Kidney (tissue), 14 donors: ENCODE results near the gene CNNM4. TPM values are rescaled to one million over a fixed set of nuclear protein-coding genes. Genes with fewer than 3 reads are reported as not detected.

Experiments used
- DNase-seq, 5 donors: peaks; one replicate each; pipeline ENCODE4 v3.0.0-alpha.2; 2013 to 2020
- FAIRE-seq: peaks from 2 replicates; lab custom pipeline; 2012; peaks lifted over from hg19 to GRCh38; lab: Jason Lieb, UNC
- H3K27ac ChIP-seq, 2 donors: one replicate each; pipeline ENCODE4 v1.7.0; 2013; ENCODE audit warnings: low read depth in 2 of 2, low read length in 2 of 2, inconsistent platforms in 1 of 2
- H3K27me3 ChIP-seq: one replicate; pipeline ENCODE4 v1.7.1; 2013; ENCODE audit warnings: low read length, inconsistent platforms; ENCODE audit not compliant: control insufficient read depth, insufficient read depth
- H3K36me3 ChIP-seq, 3 donors: one replicate each; pipeline versions ENCODE4 v1.7.0 to v1.7.1; 2013; ENCODE audit warnings: low read length in 3 of 3, control low read depth in 1 of 3, inconsistent platforms in 1 of 3; ENCODE audit not compliant: insufficient read depth in 3 of 3, control insufficient read depth in 2 of 3
- H3K4me1 ChIP-seq, 3 donors: one replicate each; pipeline versions ENCODE4 v1.7.0 to v1.7.1; 2013; ENCODE audit warnings: low read length in 3 of 3, inconsistent platforms in 1 of 3, low read depth in 1 of 3; ENCODE audit not compliant: control insufficient read depth in 2 of 3, insufficient read depth in 2 of 3
- H3K4me3 ChIP-seq, 3 donors: one replicate each; pipeline versions ENCODE4 v1.7.0 to v1.8.1; 2013; ENCODE audit warnings: low read length in 3 of 3, control low read depth in 1 of 3, inconsistent platforms in 1 of 3
- H3K9ac ChIP-seq, 3 donors: one replicate each; pipeline versions ENCODE4 v1.7.0 to v1.7.1; 2013; ENCODE audit warnings: low read length in 3 of 3, control low read depth in 1 of 3, inconsistent platforms in 1 of 3
- H3K9me3 ChIP-seq, 3 donors: one replicate each; pipeline versions ENCODE4 v1.7.0 to v1.7.1; 2013; ENCODE audit warnings: low read length in 3 of 3, control low read depth in 1 of 3, inconsistent platforms in 1 of 3; ENCODE audit not compliant: control insufficient read depth in 2 of 3, insufficient read depth in 1 of 3
- CTCF ChIP-seq: IDR thresholded peaks from 3 replicates; pipeline ENCODE4 v1.5.1; 2012; ENCODE audit warnings: mild to moderate bottlenecking, moderate library complexity, borderline replicate concordance; ENCODE audit not compliant: insufficient read depth; ENCODE audit errors: extremely low read depth
- intact Hi-C: fragments of 100-400 bp; cut with DNase I; formaldehyde crosslinking; loops from one replicate; pipeline ENCODE4 v1.11.1; 2022
- polyA plus RNA-seq: library from polyadenylated mRNA; stranded (reverse); fragments of 350-450 nt; fragmentation: Illumina TruSeq; extraction: RNeasy Lipid Tissue Mini Kit (QIAGEN cat#74804); gene quantifications from one replicate; pipeline ENCODE4 v1.2.3, GENCODE V29; 2014; ENCODE audit warnings: low read depth, low replicate concordance; ENCODE audit not compliant: insufficient read depth
- total RNA-seq: library from RNA; stranded (reverse); fragmentation: NEBNext Ultra II Directional; extraction: Animal tissue kit (Norgen Biotek cat#: 25700); gene quantifications from one replicate; pipeline ENCODE4 v1.2.1, GENCODE V29; 2021
- donor health status: control.
- donor health status: control.
- donor health status: control.
- donor health status: control.
- donor health status: control.
- donor health status: DM: yes; HTN: yes; CAD: no.
- donor health status: Normal renal cell carcinoma (clear cell type).

CNNM4 gene
- total and polyA plus RNA-seq, 2 donors from 2014 or later: 3.7 to 14.5 TPM

GRCh38 chr2:96844405-96844808 is 83.7 kb downstream of the CNNM4 start:
- Histone ChIP-seq H3K9me3 (no peaks in the 10 kb centered on the region), H3K36me3 (peaks cover 0 to 12% (median 10%) of the 10 kb centered on the region in 3 donors), H3K27ac (no peak overlapping the region), H3K9ac (no peak overlapping the region), H3K4me3 (no peak overlapping the region), H3K4me1 (peaks cover 0 to 2% (median 0%) of the 10 kb centered on the region in 3 donors), H3K27me3 (no peaks in the 10 kb centered on the region)
- FAIRE-seq (no peak), DNase-seq (no peak)
- no peak for TF ChIP-seq CTCF
- intact Hi-C loops: no loop called here

DNA sequence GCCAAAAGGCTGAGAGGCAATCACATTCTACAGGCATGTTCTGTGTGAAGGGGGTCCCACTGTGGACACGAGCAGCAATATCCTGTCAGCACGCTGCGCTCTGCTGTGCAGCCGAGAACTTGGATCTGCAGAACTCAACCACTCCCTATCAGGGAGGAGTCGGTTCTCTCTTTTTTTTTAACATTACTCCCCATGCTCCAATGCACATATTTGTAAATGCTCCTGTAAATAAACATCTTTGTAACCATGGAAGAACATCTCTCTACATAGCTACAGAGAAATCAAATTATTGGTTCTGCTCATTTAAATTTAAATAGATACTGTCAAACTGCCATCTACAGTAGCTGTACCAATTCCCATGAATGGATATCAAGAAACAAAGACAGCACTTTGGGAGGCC is 86.1 kb downstream of the CNNM4 start:
- no peak for FAIRE-seq
- Histone ChIP-seq H3K36me3 (peaks cover 4 to 24% (median 16%) of the 10 kb centered on the region in 3 donors), H3K27ac (no peak overlapping the region), H3K9me3 (no peaks in the 10 kb centered on the region), H3K9ac (no peak overlapping the region), H3K4me3 (no peak overlapping the region), H3K27me3 (no peaks in the 10 kb centered on the region), H3K4me1 (no peaks in the 10 kb centered on the region)
- DNase-seq: no peak
- no peak for TF ChIP-seq CTCF
- intact Hi-C loops: no loop called here

GRCh38 chr2:96847586-96847985 is 86.9 kb downstream of the CNNM4 start:
- intact Hi-C loops: no loop called here
- FAIRE-seq (no peak), DNase-seq (no peak)
- H3K36me3 ChIP-seq: peaks cover 4 to 25% (median 17%) of the 10 kb centered on the region in 3 donors
- no peaks in the 10 kb centered on the region for H3K27me3 ChIP-seq
- no peak overlapping the region for H3K9ac ChIP-seq
- no peaks in the 10 kb centered on the region for H3K4me1 ChIP-seq
- no peak for TF ChIP-seq CTCF
- H3K27ac ChIP-seq: no peak overlapping the region
- no peak overlapping the region for H3K4me3 ChIP-seq
- H3K9me3 ChIP-seq: no peaks in the 10 kb centered on the region

DNA sequence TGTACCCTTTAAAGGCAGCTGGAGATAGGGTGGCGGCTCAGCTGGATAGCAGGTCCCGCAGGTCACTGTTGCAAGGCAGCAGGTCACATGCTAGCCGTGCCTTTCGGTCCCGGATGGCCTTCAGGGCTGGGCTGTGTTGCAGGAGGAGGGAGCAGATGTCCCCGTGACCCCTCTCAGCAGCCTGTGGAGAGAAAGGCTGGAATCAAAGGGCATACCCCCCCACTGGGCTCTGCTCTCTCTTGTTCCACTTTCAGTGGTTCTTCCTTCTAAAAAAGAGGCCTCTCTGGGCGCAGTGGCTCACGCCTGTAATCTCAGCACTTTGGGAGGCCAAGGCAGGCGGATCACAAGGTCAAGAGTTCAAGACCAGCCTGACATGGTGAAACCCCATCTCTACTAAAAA is 87.6 kb downstream of the CNNM4 start:
- H3K36me3 ChIP-seq: peaks cover 4 to 32% (median 21%) of the 10 kb centered on the region in 3 donors
- TF ChIP-seq CTCF: no peak

More for the DNA sequence above, 87.6 kb downstream of the CNNM4 start:
- H3K27ac ChIP-seq: no peak overlapping the region
- FAIRE-seq (no peak), DNase-seq (peak in 1 of 5 donors; percentile 66)
- no peaks in the 10 kb centered on the region for H3K27me3 ChIP-seq
- intact Hi-C loops: no loop called here
- no peaks in the 10 kb centered on the region for H3K4me1 ChIP-seq
- no peak overlapping the region for H3K9ac ChIP-seq
- no peaks in the 10 kb centered on the region for H3K9me3 ChIP-seq
- no peak overlapping the region for H3K4me3 ChIP-seq
